GM12878 (cell line): ENCODE results near the gene AJM1. TPM values are rescaled to one million over a fixed set of nuclear protein-coding genes. Genes with fewer than 3 reads are reported as not detected.

Source experiments
- CBFB ChIP-seq: IDR thresholded peaks from 2 replicates; pipeline ENCODE4 v1.6.1; 2016; ENCODE audit warnings: antibody characterized with exemption, low read depth
- EGR1 ChIP-seq, 2 experiments: IDR thresholded peaks; 1 replicate in 1 of 2; 2 replicates in 1 of 2; pipeline ENCODE4 v1.6.1; 2011 to 2012; ENCODE audit warnings: low read depth in 2 of 2, low read length in 2 of 2, borderline replicate concordance in 1 of 2, mild to moderate bottlenecking in 1 of 2, moderate library complexity in 1 of 2
- FOS ChIP-seq: IDR thresholded peaks from 3 replicates; pipeline ENCODE4 v1.6.1; 2011; ENCODE audit warnings: borderline replicate concordance; ENCODE audit not compliant: insufficient read length; ENCODE audit errors: extremely low read depth
- GABPA ChIP-seq: IDR thresholded peaks from 2 replicates; pipeline ENCODE4 v1.6.1; 2014; ENCODE audit warnings: antibody characterized with exemption, low read depth, mild to moderate bottlenecking, inconsistent platforms
- IKZF2 ChIP-seq, 2 experiments: fragments of 450-650 bp; IDR thresholded peaks; 2 replicates each; pipeline ENCODE4 v1.6.1; 2017; ENCODE audit warnings: mild to moderate bottlenecking in 2 of 2, moderate library complexity in 2 of 2
- KDM1A ChIP-seq: fragments of 200-600 bp; sonication (generic); IDR thresholded peaks from 2 replicates; pipeline ENCODE4 v1.6.1; 2016; ENCODE audit warnings: borderline replicate concordance
- NBN ChIP-seq: fragments of 450-650 bp; IDR thresholded peaks from 2 replicates; pipeline ENCODE4 v1.6.1; 2016
- POLR2AphosphoS2 ChIP-seq: IDR thresholded peaks from 2 replicates; pipeline ENCODE4 v1.6.1; 2011; ENCODE audit warnings: low read depth, mild to moderate bottlenecking, low read length, improper control_type of control experiment, moderate library complexity
- POU2F2 ChIP-seq: IDR thresholded peaks from 3 replicates; pipeline ENCODE4 v1.6.1; 2011; ENCODE audit warnings: low read depth, mild to moderate bottlenecking, low read length, borderline replicate concordance
- RAD21 ChIP-seq: IDR thresholded peaks from 2 replicates; pipeline ENCODE4 v1.6.1; 2011; ENCODE audit warnings: mild to moderate bottlenecking, low read depth, low read length, moderate library complexity; ENCODE audit not compliant: insufficient read depth
- SREBF1 ChIP-seq: IDR thresholded peaks from 2 replicates; pipeline ENCODE4 v1.6.1; 2012; ENCODE audit warnings: mild to moderate bottlenecking, low read length
- SRF ChIP-seq, 2 experiments: IDR thresholded peaks; 2 replicates each; pipeline ENCODE4 v1.6.1; 2011; ENCODE audit warnings: low read depth in 2 of 2, low read length in 2 of 2, mild to moderate bottlenecking in 1 of 2, moderate library complexity in 1 of 2
- SUZ12 ChIP-seq: fragments of 200-600 bp; sonication (generic); IDR thresholded peaks from one replicate; pipeline ENCODE4 v1.6.1; 2018; ENCODE audit warnings: antibody characterized with exemption, mild to moderate bottlenecking; ENCODE audit not compliant: unreplicated experiment
- TARDBP ChIP-seq: IDR thresholded peaks from 2 replicates; pipeline ENCODE4 v1.6.1; 2016; ENCODE audit warnings: borderline replicate concordance
- TCF7 ChIP-seq: IDR thresholded peaks from 2 replicates; pipeline ENCODE4 v1.6.1; 2014; ENCODE audit warnings: antibody characterized with exemption, borderline replicate concordance
- YY1 ChIP-seq: IDR thresholded peaks from 2 replicates; pipeline ENCODE4 v1.6.1; 2011; ENCODE audit warnings: low read depth, mild to moderate bottlenecking, low read length
- polyA plus RNA-seq, 11 experiments: library from polyadenylated mRNA; depleted of rRNA in 4 of 11; unstranded in 6 of 11; stranded (reverse) in 5 of 11; fragments of >200 nt; fragmentation: Nextera tagmentation in 4 of 11; fragmentation: Illumina TruSeq in 1 of 11; extraction: Ambion mirVana in 4 of 11; extraction: Trizol in 1 of 11; gene quantifications; 1 replicate in 1 of 11; 2 replicates in 10 of 11; pipeline versions ENCODE4 v1.2.1 to v1.2.3, GENCODE V29; 2011 to 2016; ENCODE audit warnings: inconsistent platforms in 2 of 11, missing spikeins in 2 of 11, low read depth in 1 of 11
- total RNA-seq, 4 experiments: library from RNA; depleted of rRNA in 3 of 4; stranded (reverse); fragments of >200 nt in 3 of 4; fragmentation: Illumina TruSeq in 1 of 4; extraction: Trizol in 1 of 4; gene quantifications; 2 replicates each; pipeline versions ENCODE4 v1.2.1 to v1.2.3, GENCODE V29; 2013 to 2021
- TF ChIP-seq, protein P1 (sequence below): IDR thresholded peaks from 2 replicates; pipeline ENCODE4 v1.6.1; 2011; ENCODE audit warnings: low read depth, mild to moderate bottlenecking, low read length, moderate library complexity, borderline replicate concordance; ENCODE audit errors: extremely low read depth
- TF ChIP-seq, protein P2 (sequence below): fragments of 450-650 bp; IDR thresholded peaks from 2 replicates; pipeline ENCODE4 v1.6.1; 2018; ENCODE audit warnings: borderline replicate concordance, mild to moderate bottlenecking; ENCODE audit not compliant: partially characterized antibody
- TF ChIP-seq, protein P3 (sequence below): IDR thresholded peaks from 2 replicates; pipeline ENCODE4 v1.6.1; 2012; ENCODE audit warnings: low read length, inconsistent platforms
- TF ChIP-seq, protein P4 (sequence below): fragments of 450-650 bp; IDR thresholded peaks from 2 replicates; pipeline ENCODE4 v1.6.1; 2017; ENCODE audit warnings: low read depth, mild to moderate bottlenecking, moderate library complexity

AJM1 gene
- total and polyA plus RNA-seq, 10 of the 15 experiments (the other 5 are each of a cell fraction or from before 2014, with no cell fraction given): 0.06 to 2.5 (median 1.0) TPM; not detected in 2

- peak in 1 of 2 experiments; percentile 49; a peak in 1 of 4 replicates for TF ChIP-seq SRF (IDR thresholded peaks at IDR 0.05; ENCODE audit: low read depth in 2 of 2, low read length in 2 of 2)
- peak; percentile 73 for TF ChIP-seq NBN
- no peak for TF ChIP-seq POLR2AphosphoS2
- TF ChIP-seq, protein P1, sequence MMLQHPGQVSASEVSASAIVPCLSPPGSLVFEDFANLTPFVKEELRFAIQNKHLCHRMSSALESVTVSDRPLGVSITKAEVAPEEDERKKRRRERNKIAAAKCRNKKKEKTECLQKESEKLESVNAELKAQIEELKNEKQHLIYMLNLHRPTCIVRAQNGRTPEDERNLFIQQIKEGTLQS: no peak
- TF ChIP-seq TARDBP: no peak
- peak; percentile 76 for TF ChIP-seq YY1
- no peak for TF ChIP-seq SUZ12
- no peak for TF ChIP-seq GABPA
- TF ChIP-seq TCF7: no peak
- no peak for TF ChIP-seq KDM1A
- no peak for TF ChIP-seq SREBF1
- no peak for TF ChIP-seq CBFB
- no peak for TF ChIP-seq RAD21
- TF ChIP-seq, protein P2, sequence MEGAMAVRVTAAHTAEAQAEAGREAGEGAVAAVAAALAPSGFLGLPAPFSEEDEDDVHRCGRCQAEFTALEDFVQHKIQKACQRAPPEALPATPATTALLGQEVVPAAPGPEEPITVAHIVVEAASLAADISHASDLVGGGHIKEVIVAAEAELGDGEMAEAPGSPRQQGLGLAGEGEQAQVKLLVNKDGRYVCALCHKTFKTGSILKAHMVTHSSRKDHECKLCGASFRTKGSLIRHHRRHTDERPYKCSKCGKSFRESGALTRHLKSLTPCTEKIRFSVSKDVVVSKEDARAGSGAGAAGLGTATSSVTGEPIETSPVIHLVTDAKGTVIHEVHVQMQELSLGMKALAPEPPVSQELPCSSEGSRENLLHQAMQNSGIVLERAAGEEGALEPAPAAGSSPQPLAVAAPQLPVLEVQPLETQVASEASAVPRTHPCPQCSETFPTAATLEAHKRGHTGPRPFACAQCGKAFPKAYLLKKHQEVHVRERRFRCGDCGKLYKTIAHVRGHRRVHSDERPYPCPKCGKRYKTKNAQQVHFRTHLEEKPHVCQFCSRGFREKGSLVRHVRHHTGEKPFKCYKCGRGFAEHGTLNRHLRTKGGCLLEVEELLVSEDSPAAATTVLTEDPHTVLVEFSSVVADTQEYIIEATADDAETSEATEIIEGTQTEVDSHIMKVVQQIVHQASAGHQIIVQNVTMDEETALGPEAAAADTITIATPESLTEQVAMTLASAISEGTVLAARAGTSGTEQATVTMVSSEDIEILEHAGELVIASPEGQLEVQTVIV: no peak
- TF ChIP-seq IKZF2 (IDR thresholded peaks at IDR 0.05): peak; percentile 75 to 79
- TF ChIP-seq FOS: no peak
- TF ChIP-seq POU2F2: 0 out of 3 replicates have a peak, but pooled peaks have one; percentile 7
- TF ChIP-seq, protein P3, sequence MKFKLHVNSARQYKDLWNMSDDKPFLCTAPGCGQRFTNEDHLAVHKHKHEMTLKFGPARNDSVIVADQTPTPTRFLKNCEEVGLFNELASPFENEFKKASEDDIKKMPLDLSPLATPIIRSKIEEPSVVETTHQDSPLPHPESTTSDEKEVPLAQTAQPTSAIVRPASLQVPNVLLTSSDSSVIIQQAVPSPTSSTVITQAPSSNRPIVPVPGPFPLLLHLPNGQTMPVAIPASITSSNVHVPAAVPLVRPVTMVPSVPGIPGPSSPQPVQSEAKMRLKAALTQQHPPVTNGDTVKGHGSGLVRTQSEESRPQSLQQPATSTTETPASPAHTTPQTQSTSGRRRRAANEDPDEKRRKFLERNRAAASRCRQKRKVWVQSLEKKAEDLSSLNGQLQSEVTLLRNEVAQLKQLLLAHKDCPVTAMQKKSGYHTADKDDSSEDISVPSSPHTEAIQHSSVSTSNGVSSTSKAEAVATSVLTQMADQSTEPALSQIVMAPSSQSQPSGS: no peak
- TF ChIP-seq EGR1 (IDR thresholded peaks at IDR 0.05; ENCODE audit: borderline replicate concordance in 1 of 2, low read depth in 2 of 2, low read length in 2 of 2): peak in 1 of 2 experiments; percentile 41; a peak in 1 of 3 replicates
- TF ChIP-seq, protein P4, sequence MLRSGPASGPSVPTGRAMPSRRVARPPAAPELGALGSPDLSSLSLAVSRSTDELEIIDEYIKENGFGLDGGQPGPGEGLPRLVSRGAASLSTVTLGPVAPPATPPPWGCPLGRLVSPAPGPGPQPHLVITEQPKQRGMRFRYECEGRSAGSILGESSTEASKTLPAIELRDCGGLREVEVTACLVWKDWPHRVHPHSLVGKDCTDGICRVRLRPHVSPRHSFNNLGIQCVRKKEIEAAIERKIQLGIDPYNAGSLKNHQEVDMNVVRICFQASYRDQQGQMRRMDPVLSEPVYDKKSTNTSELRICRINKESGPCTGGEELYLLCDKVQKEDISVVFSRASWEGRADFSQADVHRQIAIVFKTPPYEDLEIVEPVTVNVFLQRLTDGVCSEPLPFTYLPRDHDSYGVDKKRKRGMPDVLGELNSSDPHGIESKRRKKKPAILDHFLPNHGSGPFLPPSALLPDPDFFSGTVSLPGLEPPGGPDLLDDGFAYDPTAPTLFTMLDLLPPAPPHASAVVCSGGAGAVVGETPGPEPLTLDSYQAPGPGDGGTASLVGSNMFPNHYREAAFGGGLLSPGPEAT: peak; percentile 73; the same call in 1 of the 2 replicates
Observed at GRCh38 chr9:136882109-136882946, 40.0 kb downstream of the AJM1 start (continued).
